GM23338 (cell line): ENCODE data around the gene IL13. TPM values are rescaled to one million over a fixed set of nuclear protein-coding genes. Genes with fewer than 3 reads are reported as not detected.

ENCODE experiments used
- ATAC-seq: fragments of 200-7000 bp; cut with Tn5 transposase; 3 replicates; pipeline ENCODE4 v1.9.1; 2020
- DNase-seq: peaks from one replicate; pipeline ENCODE4 v3.0.0-alpha.2; 2015; ENCODE audit warnings: low spot score
- H2AFZ ChIP-seq: fragments of 200-600 bp; sonication (generic); 2 replicates; pipeline ENCODE4 v1.8.0; 2016; ENCODE audit warnings: antibody characterized with exemption, mild to moderate bottlenecking, moderate library complexity
- H3F3A ChIP-seq: fragments of 200-600 bp; sonication (generic); replicated peaks from 2 replicates; pipeline ENCODE4 v1.8.0; 2017; ENCODE audit warnings: antibody characterized with exemption, mixed run types, low read depth
- H3K27ac ChIP-seq: fragments of 200-600 bp; sonication (generic); 2 replicates; pipeline ENCODE4 v1.6.1; 2016; ENCODE audit warnings: low read depth
- H3K27me3 ChIP-seq: fragments of 200-600 bp; sonication (generic); 2 replicates; pipeline ENCODE4 v1.8.0; 2016; ENCODE audit warnings: mild to moderate bottlenecking, mixed run types, moderate library complexity; ENCODE audit not compliant: insufficient read depth
- H3K36me3 ChIP-seq: fragments of 200-600 bp; sonication (generic); 2 replicates; pipeline ENCODE4 v1.8.0; 2016; ENCODE audit warnings: mild to moderate bottlenecking; ENCODE audit not compliant: insufficient read depth
- H3K4me1 ChIP-seq: fragments of 200-600 bp; sonication (generic); 2 replicates; pipeline ENCODE4 v1.8.0; 2016; ENCODE audit warnings: mild to moderate bottlenecking, moderate library complexity; ENCODE audit not compliant: insufficient read depth
- H3K4me2 ChIP-seq: fragments of 200-600 bp; sonication (generic); 2 replicates; pipeline ENCODE4 v1.7.1; 2017; ENCODE audit warnings: mixed run types
- H3K4me3 ChIP-seq: fragments of 200-600 bp; sonication (generic); 2 replicates; pipeline ENCODE4 v1.6.1; 2016; ENCODE audit warnings: mixed run types
- H3K79me2 ChIP-seq: fragments of 200-600 bp; sonication (generic); replicated peaks from 2 replicates; pipeline ENCODE4 v1.8.0; 2017; ENCODE audit warnings: mild to moderate bottlenecking; ENCODE audit not compliant: insufficient read depth
- H3K9me2 ChIP-seq: fragments of 200-600 bp; sonication (generic); 2 replicates; pipeline ENCODE4 v1.8.0; 2017; ENCODE audit not compliant: insufficient read depth
- H4K20me1 ChIP-seq: fragments of 200-600 bp; sonication (generic); replicated peaks from 2 replicates; pipeline ENCODE4 v1.8.0; 2017; ENCODE audit warnings: mild to moderate bottlenecking; ENCODE audit not compliant: insufficient read depth
- H3K27ac Mint-ChIP-seq: 2 replicates; pipeline ENCODE4 v1.8.0; 2020; ENCODE audit warnings: inconsistent platforms, mild to moderate bottlenecking, moderate library complexity, mixed read lengths
- H3K27me3 Mint-ChIP-seq: 3 replicates; pipeline ENCODE4 v1.8.0; 2022; ENCODE audit warnings: low read depth, mild to moderate bottlenecking, moderate library complexity, mixed read lengths, inconsistent platforms; ENCODE audit not compliant: insufficient read depth, poor library complexity
- H3K36me3 Mint-ChIP-seq: 3 replicates; pipeline ENCODE4 v1.8.0; 2021; ENCODE audit warnings: low read depth, mild to moderate bottlenecking, inconsistent platforms, moderate library complexity, mixed read lengths
- H3K4me1 Mint-ChIP-seq: 3 replicates; pipeline ENCODE4 v1.8.0; 2020; ENCODE audit warnings: mild to moderate bottlenecking, inconsistent platforms, mixed read lengths
- H3K4me3 Mint-ChIP-seq: 3 replicates; pipeline ENCODE4 v1.8.0; 2021; ENCODE audit warnings: moderate library complexity, mild to moderate bottlenecking, inconsistent platforms, mixed read lengths
- H3K9me3 Mint-ChIP-seq: 3 replicates; pipeline ENCODE4 v1.8.0; 2020; ENCODE audit warnings: moderate library complexity, mild to moderate bottlenecking, inconsistent platforms, mixed read lengths
- CREB1 ChIP-seq: fragments of 250-450 bp; sonication (Bioruptor Pico); IDR thresholded peaks from 2 replicates; pipeline ENCODE4 v1.5.0; 2020; ENCODE audit warnings: low read depth, mild to moderate bottlenecking, moderate library complexity
- EZH2 ChIP-seq: fragments of 200-600 bp; sonication (generic); IDR thresholded peaks from one replicate; pipeline ENCODE4 v1.8.0; 2017; ENCODE audit warnings: antibody characterized with exemption, mild to moderate bottlenecking, low read depth; ENCODE audit not compliant: unreplicated experiment
- JUNB ChIP-seq: IDR thresholded peaks from one replicate; pipeline ENCODE4 v1.6.1; 2016; ENCODE audit warnings: antibody characterized with exemption; ENCODE audit not compliant: unreplicated experiment
- NANOG ChIP-seq: IDR thresholded peaks from 2 replicates; pipeline ENCODE4 v1.6.1; 2016; ENCODE audit warnings: antibody characterized with exemption, borderline replicate concordance
- POLR2AphosphoS5 ChIP-seq: IDR thresholded peaks from 2 replicates; pipeline ENCODE4 v1.6.1; 2016; ENCODE audit warnings: antibody characterized with exemption, low read depth
- STAT1 ChIP-seq: IDR thresholded peaks from one replicate; pipeline ENCODE4 v1.6.1; 2016; ENCODE audit warnings: antibody characterized with exemption; ENCODE audit not compliant: unreplicated experiment
- polyA plus RNA-seq: library from polyadenylated mRNA; unstranded; fragments of >200 nt; fragmentation: Nextera tagmentation; extraction: Ambion mirVana; gene quantifications from 2 replicates; pipeline ENCODE4 v1.2.1, GENCODE V29; 2016
- total RNA-seq: library from RNA; depleted of rRNA; stranded (reverse); fragments of >200 nt; shearing (Covaris generic); gene quantifications from 2 replicates; pipeline ENCODE4 v1.2.3, GENCODE V29; 2014
- TF ChIP-seq, protein P1 (sequence below): IDR thresholded peaks from one replicate; pipeline ENCODE4 v1.6.1; 2018; ENCODE audit warnings: antibody characterized with exemption; ENCODE audit not compliant: unreplicated experiment
- TF ChIP-seq, protein P2 (sequence below), 2 experiments: fragments of 200-600 bp in 1 of 2; sonication (generic) in 1 of 2; conservative IDR thresholded peaks; 2 replicates each; pipeline versions ENCODE4 v1.5.1 to v1.6.1; 2016 to 2017; ENCODE audit warnings: antibody characterized with exemption in 2 of 2, low read depth in 2 of 2, mild to moderate bottlenecking in 2 of 2, moderate library complexity in 1 of 2

The IL13 gene
- total and polyA plus RNA-seq, 2 experiments from 2014 or later: not detected

DNA sequence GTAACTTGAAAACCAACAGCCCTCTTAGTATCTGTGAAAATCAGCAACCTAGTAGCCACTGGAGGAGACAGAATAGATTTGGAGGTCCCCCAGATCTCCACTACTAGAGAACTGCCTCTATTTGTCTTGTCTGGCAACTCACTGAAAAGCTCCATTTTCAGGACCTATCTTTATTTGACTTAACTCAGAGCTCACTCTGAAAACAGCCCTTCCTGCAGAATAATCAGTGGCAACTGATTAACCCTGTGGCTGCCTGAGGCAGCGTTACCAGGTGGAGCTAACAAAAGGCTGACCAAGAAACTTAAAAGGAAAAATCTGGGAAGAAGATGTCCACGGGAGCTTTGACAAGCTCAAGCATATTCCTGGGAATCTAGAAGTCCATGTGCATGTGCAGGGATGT, 10.5 kb upstream of the IL13 start:
- no peaks in the 10 kb centered on the region for H4K20me1 ChIP-seq
- H3K9me2 ChIP-seq: no peaks in the 10 kb centered on the region
- H3K9me3 Mint-ChIP-seq: peaks cover 11% of the 10 kb centered on the region; the same call in 2 of the 3 replicates
- no peak overlapping the region for H3K27ac ChIP-seq
- H3K4me3 ChIP-seq: no peak overlapping the region
- ATAC-seq: no peak
- H3K4me3 Mint-ChIP-seq: no peak overlapping the region
- no peak overlapping the region for H2AFZ ChIP-seq
- no peak overlapping the region for H3K4me2 ChIP-seq
- H3K27ac Mint-ChIP-seq: no peak overlapping the region
- H3F3A ChIP-seq: no peaks in the 10 kb centered on the region
- DNase-seq: no peak
- peaks cover 18% of the 10 kb centered on the region for H3K4me1 ChIP-seq
- H3K79me2 ChIP-seq: no peaks in the 10 kb centered on the region
- peaks cover 25% of the 10 kb centered on the region for H3K36me3 Mint-ChIP-seq
- H3K27me3 Mint-ChIP-seq: peaks cover 2% of the 10 kb centered on the region
- H3K36me3 ChIP-seq: 0 out of 2 replicates have a peak, but pooled peaks cover 4% of the 10 kb centered on the region
- no peak for TF ChIP-seq NANOG
- no peak for TF ChIP-seq JUNB
- TF ChIP-seq, protein P1, sequence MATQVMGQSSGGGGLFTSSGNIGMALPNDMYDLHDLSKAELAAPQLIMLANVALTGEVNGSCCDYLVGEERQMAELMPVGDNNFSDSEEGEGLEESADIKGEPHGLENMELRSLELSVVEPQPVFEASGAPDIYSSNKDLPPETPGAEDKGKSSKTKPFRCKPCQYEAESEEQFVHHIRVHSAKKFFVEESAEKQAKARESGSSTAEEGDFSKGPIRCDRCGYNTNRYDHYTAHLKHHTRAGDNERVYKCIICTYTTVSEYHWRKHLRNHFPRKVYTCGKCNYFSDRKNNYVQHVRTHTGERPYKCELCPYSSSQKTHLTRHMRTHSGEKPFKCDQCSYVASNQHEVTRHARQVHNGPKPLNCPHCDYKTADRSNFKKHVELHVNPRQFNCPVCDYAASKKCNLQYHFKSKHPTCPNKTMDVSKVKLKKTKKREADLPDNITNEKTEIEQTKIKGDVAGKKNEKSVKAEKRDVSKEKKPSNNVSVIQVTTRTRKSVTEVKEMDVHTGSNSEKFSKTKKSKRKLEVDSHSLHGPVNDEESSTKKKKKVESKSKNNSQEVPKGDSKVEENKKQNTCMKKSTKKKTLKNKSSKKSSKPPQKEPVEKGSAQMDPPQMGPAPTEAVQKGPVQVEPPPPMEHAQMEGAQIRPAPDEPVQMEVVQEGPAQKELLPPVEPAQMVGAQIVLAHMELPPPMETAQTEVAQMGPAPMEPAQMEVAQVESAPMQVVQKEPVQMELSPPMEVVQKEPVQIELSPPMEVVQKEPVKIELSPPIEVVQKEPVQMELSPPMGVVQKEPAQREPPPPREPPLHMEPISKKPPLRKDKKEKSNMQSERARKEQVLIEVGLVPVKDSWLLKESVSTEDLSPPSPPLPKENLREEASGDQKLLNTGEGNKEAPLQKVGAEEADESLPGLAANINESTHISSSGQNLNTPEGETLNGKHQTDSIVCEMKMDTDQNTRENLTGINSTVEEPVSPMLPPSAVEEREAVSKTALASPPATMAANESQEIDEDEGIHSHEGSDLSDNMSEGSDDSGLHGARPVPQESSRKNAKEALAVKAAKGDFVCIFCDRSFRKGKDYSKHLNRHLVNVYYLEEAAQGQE: no peak
- peaks cover 18% of the 10 kb centered on the region for H3K4me1 Mint-ChIP-seq
- H3K27me3 ChIP-seq: no peaks in the 10 kb centered on the region

DNA sequence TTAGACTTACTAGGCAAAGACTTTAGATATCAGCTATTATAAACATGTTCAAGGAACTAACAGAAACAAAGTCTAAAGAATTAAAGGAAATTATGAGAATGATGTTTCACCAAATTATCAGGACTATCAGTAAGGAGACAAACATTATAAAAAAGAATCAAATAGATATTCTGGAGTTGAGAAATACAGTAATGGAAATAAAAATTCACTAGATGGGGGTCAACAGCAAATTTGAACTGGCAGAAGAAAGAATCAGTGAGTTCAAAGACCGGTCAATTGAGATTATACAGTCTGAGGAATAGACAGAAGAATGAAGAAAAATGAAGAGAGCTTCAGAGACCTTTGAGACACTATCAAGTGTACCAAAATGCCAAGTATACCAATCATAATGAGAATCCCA, 9.6 kb upstream of the IL13 start:
- Mint-ChIP-seq H3K27me3 (peaks cover 2% of the 10 kb centered on the region), H3K4me1 (peaks cover 17% of the 10 kb centered on the region), H3K27ac (no peak overlapping the region), H3K4me3 (no peak overlapping the region), H3K9me3 (peaks cover 11% of the 10 kb centered on the region; the same call in 2 of the 3 replicates), H3K36me3 (peaks cover 16% of the 10 kb centered on the region; the same call in 2 of the 3 replicates)
- Histone ChIP-seq H4K20me1 (no peaks in the 10 kb centered on the region), H3K79me2 (no peaks in the 10 kb centered on the region), H3F3A (no peaks in the 10 kb centered on the region), H3K4me2 (no peak overlapping the region), H3K4me1 (peaks cover 18% of the 10 kb centered on the region), H3K4me3 (no peak overlapping the region), H3K27me3 (no peaks in the 10 kb centered on the region), H2AFZ (no peak overlapping the region), H3K9me2 (no peaks in the 10 kb centered on the region), H3K36me3 (0 out of 2 replicates have a peak, but pooled peaks cover 4% of the 10 kb centered on the region), H3K27ac (no peak overlapping the region)
- DNase-seq (no peak), ATAC-seq (no peak)
- TF ChIP-seq, protein P1: no peak
- no peak for TF ChIP-seq POLR2AphosphoS5
- no peak for TF ChIP-seq STAT1
- TF ChIP-seq CREB1: no peak
- no peak for TF ChIP-seq EZH2
- TF ChIP-seq, protein P2, sequence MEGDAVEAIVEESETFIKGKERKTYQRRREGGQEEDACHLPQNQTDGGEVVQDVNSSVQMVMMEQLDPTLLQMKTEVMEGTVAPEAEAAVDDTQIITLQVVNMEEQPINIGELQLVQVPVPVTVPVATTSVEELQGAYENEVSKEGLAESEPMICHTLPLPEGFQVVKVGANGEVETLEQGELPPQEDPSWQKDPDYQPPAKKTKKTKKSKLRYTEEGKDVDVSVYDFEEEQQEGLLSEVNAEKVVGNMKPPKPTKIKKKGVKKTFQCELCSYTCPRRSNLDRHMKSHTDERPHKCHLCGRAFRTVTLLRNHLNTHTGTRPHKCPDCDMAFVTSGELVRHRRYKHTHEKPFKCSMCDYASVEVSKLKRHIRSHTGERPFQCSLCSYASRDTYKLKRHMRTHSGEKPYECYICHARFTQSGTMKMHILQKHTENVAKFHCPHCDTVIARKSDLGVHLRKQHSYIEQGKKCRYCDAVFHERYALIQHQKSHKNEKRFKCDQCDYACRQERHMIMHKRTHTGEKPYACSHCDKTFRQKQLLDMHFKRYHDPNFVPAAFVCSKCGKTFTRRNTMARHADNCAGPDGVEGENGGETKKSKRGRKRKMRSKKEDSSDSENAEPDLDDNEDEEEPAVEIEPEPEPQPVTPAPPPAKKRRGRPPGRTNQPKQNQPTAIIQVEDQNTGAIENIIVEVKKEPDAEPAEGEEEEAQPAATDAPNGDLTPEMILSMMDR (conservative IDR thresholded peaks at IDR 0.05; ENCODE audit: low read depth in 2 of 2): no peak
